ENCODE results near the gene C9orf40. TPM values are rescaled to one million over a fixed set of nuclear protein-coding genes. Genes with fewer than 3 reads are reported as not detected.

Gene C9orf40, protein sequence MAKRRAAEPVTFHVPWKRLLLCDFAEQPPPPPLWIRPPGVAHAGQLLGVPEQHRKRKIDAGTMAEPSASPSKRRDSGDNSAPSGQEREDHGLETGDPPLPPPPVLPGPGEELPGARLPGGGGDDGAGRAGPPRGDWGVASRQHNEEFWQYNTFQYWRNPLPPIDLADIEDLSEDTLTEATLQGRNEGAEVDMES
- 4.5 and 5.4 TPM in 2 replicates for total RNA-seq

DNA sequence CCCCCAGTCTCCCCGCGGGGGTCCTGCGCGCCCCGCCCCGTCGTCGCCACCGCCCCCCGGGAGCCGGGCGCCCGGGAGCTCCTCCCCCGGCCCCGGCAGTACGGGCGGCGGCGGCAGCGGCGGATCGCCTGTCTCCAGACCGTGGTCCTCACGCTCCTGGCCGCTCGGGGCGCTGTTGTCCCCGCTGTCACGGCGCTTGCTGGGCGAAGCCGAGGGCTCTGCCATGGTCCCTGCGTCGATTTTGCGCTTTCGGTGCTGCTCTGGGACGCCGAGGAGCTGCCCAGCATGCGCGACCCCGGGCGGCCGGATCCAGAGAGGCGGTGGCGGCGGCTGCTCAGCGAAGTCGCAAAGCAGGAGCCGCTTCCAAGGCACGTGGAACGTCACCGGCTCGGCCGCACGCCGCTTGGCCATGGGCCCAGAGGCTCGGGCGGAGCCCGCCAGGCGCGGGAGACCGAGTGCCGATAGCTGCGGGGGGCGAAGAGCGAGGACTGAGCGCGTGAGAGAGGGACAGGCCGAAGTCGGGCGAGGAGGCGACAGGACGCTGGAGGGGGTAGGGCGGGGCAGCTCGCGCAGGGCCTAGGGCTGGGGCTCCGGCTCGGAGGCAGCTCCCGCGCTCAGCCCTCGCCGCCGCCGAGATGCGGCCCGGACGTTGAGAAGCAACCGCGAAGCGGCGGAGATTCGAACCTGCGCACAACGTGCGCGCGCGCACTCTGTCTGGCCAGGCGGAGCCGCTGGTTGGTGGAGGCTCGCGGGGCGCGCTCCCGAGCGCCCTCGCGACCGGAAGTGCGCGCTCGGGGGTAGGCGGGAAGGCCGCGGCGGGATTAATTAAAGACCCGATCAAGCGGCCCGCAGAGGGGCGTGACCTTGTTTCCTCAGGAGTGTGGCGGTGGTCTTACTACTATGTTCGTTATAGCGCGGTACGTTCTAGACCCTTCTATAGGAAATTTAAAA, at the start of gene C9orf40:
TSS of gene C9orf40 (minus strand) at position 712 of the 951 bp plus-strand sequence. CDS start at position 411, 301 bp downstream.

Other genes with a start within 250 kb of the C9orf40 start
- gene TRPM6, start 65.0 kb downstream of the C9orf40 start, total RNA-seq: under 0.01 and 0.12 TPM in 2 replicates
- 30.2 and 30.3 TPM in 2 replicates for gene CARNMT1, start 75.4 kb upstream of the C9orf40 start, total RNA-seq
- gene NMRK1, start 135.2 kb upstream of the C9orf40 start, total RNA-seq: 22.6 and 25.5 TPM in 2 replicates
- gene OSTF1, start 135.6 kb upstream of the C9orf40 start, total RNA-seq: 26.0 and 34.1 TPM in 2 replicates